Osteocyte (in vitro differentiated cells): Measurements from ENCODE around the gene CNTD1. TPM values are rescaled to one million over a fixed set of nuclear protein-coding genes. Genes with fewer than 3 reads are reported as not detected.
A peak's percentile ranks its signal among the peaks of the same experiment; 100 is the strongest.

Source experiments
- DNase-seq: peaks from one replicate; pipeline ENCODE4 v3.0.0; 2021; ENCODE audit warnings: mixed read lengths; ENCODE audit not compliant: unreplicated experiment; ENCODE audit errors: extremely low spot score
- H3K27ac Mint-ChIP-seq: one replicate; pipeline ENCODE4 v1.8.0; 2021; ENCODE audit warnings: mild to moderate bottlenecking, mixed read lengths; ENCODE audit not compliant: unreplicated experiment
- H3K27me3 Mint-ChIP-seq: one replicate; pipeline ENCODE4 v1.8.0; 2021; ENCODE audit warnings: mixed read lengths; ENCODE audit not compliant: unreplicated experiment
- H3K36me3 Mint-ChIP-seq: one replicate; pipeline ENCODE4 v1.8.0; 2021; ENCODE audit warnings: mixed read lengths; ENCODE audit not compliant: unreplicated experiment
- H3K4me1 Mint-ChIP-seq: one replicate; pipeline ENCODE4 v1.8.0; 2021; ENCODE audit warnings: mixed read lengths; ENCODE audit not compliant: unreplicated experiment
- H3K4me3 Mint-ChIP-seq: one replicate; pipeline ENCODE4 v1.8.0; 2021; ENCODE audit warnings: mild to moderate bottlenecking, moderate library complexity, mixed read lengths; ENCODE audit not compliant: unreplicated experiment
- H3K9me3 Mint-ChIP-seq: one replicate; pipeline ENCODE4 v1.8.0; 2021; ENCODE audit warnings: mixed read lengths; ENCODE audit not compliant: unreplicated experiment
- CTCF ChIP-seq: fragments of 200-600 bp; sonication (generic); IDR thresholded peaks from 2 replicates; pipeline ENCODE4 v1.5.0; 2021; ENCODE audit warnings: antibody characterized with exemption, mild to moderate bottlenecking, moderate library complexity
- total RNA-seq: library from RNA; stranded (reverse); gene quantifications from 2 replicates; pipeline ENCODE4 v1.2.1, GENCODE V29; 2021

The CNTD1 gene
- total RNA-seq, 1 donor from 2014 or later, result 0.51 TPM

GRCh38 chr17:42792545-42792944 is 6.1 kb upstream of the CNTD1 start:
- no peak for TF ChIP-seq CTCF

GRCh38 chr17:42795061-42795460 is 3.6 kb upstream of the CNTD1 start:
- no peak overlapping the region for H3K4me3 Mint-ChIP-seq
- no peak for DNase-seq
- peaks cover 25% of the 10 kb centered on the region for H3K4me1 Mint-ChIP-seq
- H3K36me3 Mint-ChIP-seq, result peaks cover 11% of the 10 kb centered on the region
- TF ChIP-seq CTCF, result no peak
- H3K27ac Mint-ChIP-seq, result no peak overlapping the region
- no peaks in the 10 kb centered on the region for H3K9me3 Mint-ChIP-seq
- peaks cover 3% of the 10 kb centered on the region for H3K27me3 Mint-ChIP-seq

More at GRCh38 chr17:42792545-42792944, 6.1 kb upstream of the CNTD1 start:
- peaks cover 10% of the 10 kb centered on the region for H3K4me1 Mint-ChIP-seq
- no peak overlapping the region for H3K4me3 Mint-ChIP-seq
- DNase-seq, result no peak
- H3K27ac Mint-ChIP-seq, result no peak overlapping the region
- H3K36me3 Mint-ChIP-seq, result peaks cover 9% of the 10 kb centered on the region
- H3K27me3 Mint-ChIP-seq, result no peaks in the 10 kb centered on the region
- no peaks in the 10 kb centered on the region for H3K9me3 Mint-ChIP-seq

GRCh38 chr17:42795465-42795864 is 3.2 kb upstream of the CNTD1 start:
- Mint-ChIP-seq H3K27ac (no peak overlapping the region), H3K4me3 (peak overlapping the region; percentile 32), H3K9me3 (no peaks in the 10 kb centered on the region), H3K36me3 (peaks cover 11% of the 10 kb centered on the region), H3K27me3 (peaks cover 7% of the 10 kb centered on the region), H3K4me1 (peaks cover 25% of the 10 kb centered on the region)
- DNase-seq, result no peak
- no peak for TF ChIP-seq CTCF

- H3K27me3 Mint-ChIP-seq, result peaks cover 10% of the 10 kb centered on the region
- peaks cover 25% of the 10 kb centered on the region for H3K4me1 Mint-ChIP-seq
- H3K27ac Mint-ChIP-seq, result no peak overlapping the region
- no peaks in the 10 kb centered on the region for H3K9me3 Mint-ChIP-seq
- no peak for TF ChIP-seq CTCF
- H3K4me3 Mint-ChIP-seq, result peak overlapping the region; percentile 92
- DNase-seq, result no peak
- peaks cover 11% of the 10 kb centered on the region for H3K36me3 Mint-ChIP-seq
Observed at GRCh38 chr17:42796066-42796758, 2.4 kb upstream of the CNTD1 start.

GRCh38 chr17:42797067-42798007 is 1.3 kb upstream of the CNTD1 start:
- H3K4me3 Mint-ChIP-seq, result peak overlapping the region; percentile 92
- peaks cover 11% of the 10 kb centered on the region for H3K36me3 Mint-ChIP-seq
- H3K9me3 Mint-ChIP-seq, result no peaks in the 10 kb centered on the region

More at GRCh38 chr17:42797067-42798007, 1.3 kb upstream of the CNTD1 start:
- DNase-seq, result no peak
- no peak overlapping the region for H3K27ac Mint-ChIP-seq
- peaks cover 15% of the 10 kb centered on the region for H3K27me3 Mint-ChIP-seq
- peaks cover 25% of the 10 kb centered on the region for H3K4me1 Mint-ChIP-seq
- TF ChIP-seq CTCF, result no peak
